ENCODE measurements around the gene POLG2. TPM values are rescaled to one million over a fixed set of nuclear protein-coding genes. Genes with fewer than 3 reads are reported as not detected.
A peak's percentile ranks its signal among the peaks of the same experiment; 100 is the strongest.

POLG2 gene
- total and polyA plus RNA-seq, 10 of the 15 experiments (the other 5 are each of a cell fraction or from before 2014, with no cell fraction given), result 10.2 to 27.7 (median 22.2) TPM

DNA sequence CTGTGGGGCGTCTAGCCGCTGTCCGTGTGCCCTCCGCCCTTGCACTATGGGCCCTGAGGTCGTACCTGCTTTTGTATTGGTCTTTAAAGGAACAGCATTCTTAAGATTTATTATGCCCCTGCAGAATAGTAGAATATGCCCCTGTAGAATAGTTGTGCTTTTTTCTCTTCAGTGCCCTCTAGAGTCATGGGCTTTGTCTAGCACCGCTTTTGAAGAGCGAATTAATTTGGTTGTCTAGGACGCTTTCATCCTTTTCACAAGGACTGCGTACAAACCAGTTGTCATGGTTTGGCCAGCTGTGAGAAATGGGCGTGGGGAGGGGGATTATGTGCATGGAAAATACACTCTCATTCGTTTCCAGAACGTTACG lies 10.5 kb upstream of the POLG2 start:
- BruUV-seq (replicated peaks), result no TSS peak
- H2AFZ ChIP-seq (ENCODE audit: control insufficient read depth, low read depth, low read length), result peak overlapping the region; percentile 86
- H3K4me2 ChIP-seq (ENCODE audit: control insufficient read depth, insufficient read depth), result peak overlapping the region; percentile 61
- 1% methylated on average over 13 of the region's 13 CpGs for WGBS (ENCODE audit: insufficient coverage, insufficient replicate concordance, low lambda C conversion rate, missing lambda C conversion rate)
- RAD21 ChIA-PET (ENCODE audit: unreplicated experiment), result interaction anchor here (0.7 to 2.6 kb wide), 6 partner anchors 9 to 885 kb away, joined by 3 to 11 read pairs (median 6); partner anchors contain the start of genes MAP3K3 and POLG2
- no peak for DNase-seq (ENCODE audit: low read depth, low spot score)
- ATAC-seq, result peak; percentile 46
- H3K4me3 ChIP-seq, result peak overlapping the region; percentile 100
- SMC1A ChIA-PET (ENCODE audit: uncharacterized antibody, unreplicated experiment), result interaction anchor here (0.9 to 2.1 kb wide), 10 partner anchors 8 to 196 kb away, joined by 3 to 11 read pairs (median 4); no protein-coding TSS in a partner anchor
- in situ Hi-C loops (cut with MboI), result loop anchor here (10.0 kb wide), 2 partner anchors 137 to 663 kb away; partner anchors contain the start of gene SMARCD2
- intact Hi-C loops (cut with micrococcal nuclease; ENCODE audit: unreplicated experiment), result loop anchor here (2.0 kb wide), 1 partner anchor 141 kb away; no protein-coding TSS in a partner anchor
- CTCF ChIA-PET, result interaction anchor here (0.6 to 6.8 kb wide), 8 partner anchors 9 to 217 kb away, joined by 3 to 89 read pairs (median 6); partner anchors contain the start of gene POLG2
- no peaks in the 10 kb centered on the region for H3K27me3 ChIP-seq (replicated peaks in 1 of 2; ENCODE audit: control insufficient read depth in 2 of 2, insufficient read depth in 2 of 2, low read length in 1 of 2)
- POLR2A ChIA-PET, result interaction anchor here (0.9 to 3.0 kb wide), 8 partner anchors 8 to 765 kb away, joined by 3 to 64 read pairs (median 4); partner anchors contain the start of gene POLG2
- H3K9me3 ChIP-seq (replicated peaks; ENCODE audit: control insufficient read depth, insufficient read depth, low read length), result no peaks in the 10 kb centered on the region
- FAIRE-seq, result peak; percentile 27
- H3K36me3 ChIP-seq (ENCODE audit: control insufficient read depth in 2 of 2, insufficient read depth in 2 of 2, low read length in 1 of 2), result peaks cover 2 to 24% of the 10 kb centered on the region in 2 experiments
- peaks cover 66% of the 10 kb centered on the region for H3K79me2 ChIP-seq (ENCODE audit: control insufficient read depth, insufficient read depth, low read length)
- H3K9ac ChIP-seq (ENCODE audit: control insufficient read depth, insufficient read depth, low read length), result peak overlapping the region; percentile 100
- H3K27ac ChIP-seq (ENCODE audit: control insufficient read depth, insufficient read depth), result peak overlapping the region; percentile 100
- peaks cover 6% of the 10 kb centered on the region for H4K20me1 ChIP-seq (ENCODE audit: control insufficient read depth, insufficient read depth)
- H3K4me1 ChIP-seq (ENCODE audit: control insufficient read depth, insufficient read depth, low read length), result peaks cover 4% of the 10 kb centered on the region; the same call in 1 of the 2 replicates
- TF ChIP-seq RAD21 (IDR thresholded peaks at IDR 0.05; ENCODE audit: insufficient read depth, low read depth, low read length) (peak; percentile 38), GATAD2B (conservative IDR thresholded peaks at IDR 0.05; ENCODE audit: low read depth) (no peak), SREBF2 (IDR thresholded peaks at IDR 0.05; ENCODE audit: low read length) (no peak), IKZF1 (conservative IDR thresholded peaks at IDR 0.05) (no peak), NKRF (conservative IDR thresholded peaks at IDR 0.05) (peak; percentile 65), EZH2 (IDR thresholded peaks at IDR 0.05; ENCODE audit: borderline replicate concordance, control insufficient read depth, low read depth, low read length) (no peak), MEF2B (IDR thresholded peaks at IDR 0.05; ENCODE audit: partially characterized antibody, poor library complexity, severe bottlenecking) (no peak), PAX8 (IDR thresholded peaks at IDR 0.05) (no peak)
- TF ChIP-seq, protein P1, sequence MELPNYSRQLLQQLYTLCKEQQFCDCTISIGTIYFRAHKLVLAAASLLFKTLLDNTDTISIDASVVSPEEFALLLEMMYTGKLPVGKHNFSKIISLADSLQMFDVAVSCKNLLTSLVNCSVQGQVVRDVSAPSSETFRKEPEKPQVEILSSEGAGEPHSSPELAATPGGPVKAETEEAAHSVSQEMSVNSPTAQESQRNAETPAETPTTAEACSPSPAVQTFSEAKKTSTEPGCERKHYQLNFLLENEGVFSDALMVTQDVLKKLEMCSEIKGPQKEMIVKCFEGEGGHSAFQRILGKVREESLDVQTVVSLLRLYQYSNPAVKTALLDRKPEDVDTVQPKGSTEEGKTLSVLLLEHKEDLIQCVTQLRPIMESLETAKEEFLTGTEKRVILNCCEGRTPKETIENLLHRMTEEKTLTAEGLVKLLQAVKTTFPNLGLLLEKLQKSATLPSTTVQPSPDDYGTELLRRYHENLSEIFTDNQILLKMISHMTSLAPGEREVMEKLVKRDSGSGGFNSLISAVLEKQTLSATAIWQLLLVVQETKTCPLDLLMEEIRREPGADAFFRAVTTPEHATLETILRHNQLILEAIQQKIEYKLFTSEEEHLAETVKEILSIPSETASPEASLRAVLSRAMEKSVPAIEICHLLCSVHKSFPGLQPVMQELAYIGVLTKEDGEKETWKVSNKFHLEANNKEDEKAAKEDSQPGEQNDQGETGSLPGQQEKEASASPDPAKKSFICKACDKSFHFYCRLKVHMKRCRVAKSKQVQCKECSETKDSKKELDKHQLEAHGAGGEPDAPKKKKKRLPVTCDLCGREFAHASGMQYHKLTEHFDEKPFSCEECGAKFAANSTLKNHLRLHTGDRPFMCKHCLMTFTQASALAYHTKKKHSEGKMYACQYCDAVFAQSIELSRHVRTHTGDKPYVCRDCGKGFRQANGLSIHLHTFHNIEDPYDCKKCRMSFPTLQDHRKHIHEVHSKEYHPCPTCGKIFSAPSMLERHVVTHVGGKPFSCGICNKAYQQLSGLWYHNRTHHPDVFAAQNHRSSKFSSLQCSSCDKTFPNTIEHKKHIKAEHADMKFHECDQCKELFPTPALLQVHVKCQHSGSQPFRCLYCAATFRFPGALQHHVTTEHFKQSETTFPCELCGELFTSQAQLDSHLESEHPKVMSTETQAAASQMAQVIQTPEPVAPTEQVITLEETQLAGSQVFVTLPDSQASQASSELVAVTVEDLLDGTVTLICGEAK (IDR thresholded peaks at IDR 0.05; ENCODE audit: borderline replicate concordance), result no peak
- TF ChIP-seq, protein P2, sequence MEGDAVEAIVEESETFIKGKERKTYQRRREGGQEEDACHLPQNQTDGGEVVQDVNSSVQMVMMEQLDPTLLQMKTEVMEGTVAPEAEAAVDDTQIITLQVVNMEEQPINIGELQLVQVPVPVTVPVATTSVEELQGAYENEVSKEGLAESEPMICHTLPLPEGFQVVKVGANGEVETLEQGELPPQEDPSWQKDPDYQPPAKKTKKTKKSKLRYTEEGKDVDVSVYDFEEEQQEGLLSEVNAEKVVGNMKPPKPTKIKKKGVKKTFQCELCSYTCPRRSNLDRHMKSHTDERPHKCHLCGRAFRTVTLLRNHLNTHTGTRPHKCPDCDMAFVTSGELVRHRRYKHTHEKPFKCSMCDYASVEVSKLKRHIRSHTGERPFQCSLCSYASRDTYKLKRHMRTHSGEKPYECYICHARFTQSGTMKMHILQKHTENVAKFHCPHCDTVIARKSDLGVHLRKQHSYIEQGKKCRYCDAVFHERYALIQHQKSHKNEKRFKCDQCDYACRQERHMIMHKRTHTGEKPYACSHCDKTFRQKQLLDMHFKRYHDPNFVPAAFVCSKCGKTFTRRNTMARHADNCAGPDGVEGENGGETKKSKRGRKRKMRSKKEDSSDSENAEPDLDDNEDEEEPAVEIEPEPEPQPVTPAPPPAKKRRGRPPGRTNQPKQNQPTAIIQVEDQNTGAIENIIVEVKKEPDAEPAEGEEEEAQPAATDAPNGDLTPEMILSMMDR (IDR thresholded peaks at IDR 0.05 in 2 of 3, conservative IDR thresholded peaks at IDR 0.05 in 1 of 3; ENCODE audit: control insufficient read depth in 2 of 3, extremely low read depth in 1 of 3, insufficient read depth in 1 of 3, low read depth in 3 of 3, low read length in 3 of 3), result peak; percentile 46 to 68 (median 62)

Data from GM12878 (cell line).